RWPE2 (cell line): ENCODE data around the gene NAALADL2.

Experiments
- ATAC-seq: fragments of 200-7000 bp; cut with Tn5 transposase; 3 replicates; pipeline ENCODE4 v1.9.1; 2021; ENCODE audit warnings: low read depth
- DNase-seq: peaks from one replicate; pipeline ENCODE4 v3.0.0-alpha.2; 2020; ENCODE audit warnings: low spot score
- H3K27ac ChIP-seq: fragments of 450-650 bp; 2 replicates; pipeline ENCODE4 v1.5.1; 2017; ENCODE audit warnings: mild to moderate bottlenecking; ENCODE audit not compliant: poor library complexity, severe bottlenecking
- H3K27me3 ChIP-seq: fragments of 250-450 bp; sonication (Bioruptor Pico); 2 replicates; pipeline ENCODE4 v1.5.1; 2021; ENCODE audit warnings: mild to moderate bottlenecking, moderate library complexity; ENCODE audit not compliant: insufficient read depth, poor library complexity, severe bottlenecking
- H3K36me3 ChIP-seq: fragments of 250-450 bp; sonication (Bioruptor Pico); 2 replicates; pipeline ENCODE4 v1.5.1; 2020; ENCODE audit warnings: low read depth, mild to moderate bottlenecking, moderate library complexity
- H3K4me1 ChIP-seq: fragments of 250-450 bp; sonication (Bioruptor Pico); 2 replicates; pipeline ENCODE4 v1.5.1; 2021; ENCODE audit warnings: mild to moderate bottlenecking, moderate library complexity; ENCODE audit not compliant: insufficient read depth, poor library complexity, severe bottlenecking
- H3K4me3 ChIP-seq: fragments of 250-450 bp; sonication (Bioruptor Pico); 2 replicates; pipeline ENCODE4 v1.5.1; 2021; ENCODE audit warnings: mild to moderate bottlenecking, moderate library complexity; ENCODE audit not compliant: severe bottlenecking
- H3K9me3 ChIP-seq: fragments of 250-450 bp; sonication (Bioruptor Pico); 2 replicates; pipeline ENCODE4 v1.5.1; 2021; ENCODE audit warnings: mild to moderate bottlenecking, moderate library complexity; ENCODE audit not compliant: severe bottlenecking
- TF ChIP-seq, protein P1 (sequence below): fragments of 450-650 bp; IDR thresholded peaks from one replicate; pipeline ENCODE4 v1.5.1; 2017; ENCODE audit warnings: mild to moderate bottlenecking, moderate library complexity; ENCODE audit not compliant: poor library complexity, severe bottlenecking

NAALADL2 gene

DNA sequence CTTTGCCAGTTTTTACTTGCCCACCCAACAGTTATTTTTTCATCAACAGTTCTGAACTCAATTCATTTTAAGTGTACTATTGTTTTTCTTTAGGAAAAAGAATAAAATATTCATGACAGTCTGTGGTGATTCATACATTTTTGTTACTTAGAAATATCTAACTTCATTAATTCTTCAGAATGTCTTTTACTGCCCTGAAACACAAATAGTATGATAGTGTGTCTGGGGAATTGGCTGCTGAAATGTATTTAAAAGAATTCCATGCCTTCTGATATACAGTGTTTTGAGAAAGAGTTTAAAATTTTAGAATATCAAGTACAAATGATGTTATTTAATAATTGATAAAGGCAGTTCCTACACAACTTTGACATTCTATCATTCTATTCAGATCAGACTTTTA, 854.1 kb downstream of the NAALADL2 start:
- Histone ChIP-seq H3K27me3 (no peaks in the 10 kb centered on the region), H3K9me3 (no peaks in the 10 kb centered on the region), H3K27ac (no peak overlapping the region), H3K36me3 (no peaks in the 10 kb centered on the region), H3K4me3 (no peak overlapping the region), H3K4me1 (no peaks in the 10 kb centered on the region)
- ATAC-seq, result no peak
- no peak for DNase-seq
- TF ChIP-seq, protein P1, sequence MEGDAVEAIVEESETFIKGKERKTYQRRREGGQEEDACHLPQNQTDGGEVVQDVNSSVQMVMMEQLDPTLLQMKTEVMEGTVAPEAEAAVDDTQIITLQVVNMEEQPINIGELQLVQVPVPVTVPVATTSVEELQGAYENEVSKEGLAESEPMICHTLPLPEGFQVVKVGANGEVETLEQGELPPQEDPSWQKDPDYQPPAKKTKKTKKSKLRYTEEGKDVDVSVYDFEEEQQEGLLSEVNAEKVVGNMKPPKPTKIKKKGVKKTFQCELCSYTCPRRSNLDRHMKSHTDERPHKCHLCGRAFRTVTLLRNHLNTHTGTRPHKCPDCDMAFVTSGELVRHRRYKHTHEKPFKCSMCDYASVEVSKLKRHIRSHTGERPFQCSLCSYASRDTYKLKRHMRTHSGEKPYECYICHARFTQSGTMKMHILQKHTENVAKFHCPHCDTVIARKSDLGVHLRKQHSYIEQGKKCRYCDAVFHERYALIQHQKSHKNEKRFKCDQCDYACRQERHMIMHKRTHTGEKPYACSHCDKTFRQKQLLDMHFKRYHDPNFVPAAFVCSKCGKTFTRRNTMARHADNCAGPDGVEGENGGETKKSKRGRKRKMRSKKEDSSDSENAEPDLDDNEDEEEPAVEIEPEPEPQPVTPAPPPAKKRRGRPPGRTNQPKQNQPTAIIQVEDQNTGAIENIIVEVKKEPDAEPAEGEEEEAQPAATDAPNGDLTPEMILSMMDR, result no peak

DNA sequence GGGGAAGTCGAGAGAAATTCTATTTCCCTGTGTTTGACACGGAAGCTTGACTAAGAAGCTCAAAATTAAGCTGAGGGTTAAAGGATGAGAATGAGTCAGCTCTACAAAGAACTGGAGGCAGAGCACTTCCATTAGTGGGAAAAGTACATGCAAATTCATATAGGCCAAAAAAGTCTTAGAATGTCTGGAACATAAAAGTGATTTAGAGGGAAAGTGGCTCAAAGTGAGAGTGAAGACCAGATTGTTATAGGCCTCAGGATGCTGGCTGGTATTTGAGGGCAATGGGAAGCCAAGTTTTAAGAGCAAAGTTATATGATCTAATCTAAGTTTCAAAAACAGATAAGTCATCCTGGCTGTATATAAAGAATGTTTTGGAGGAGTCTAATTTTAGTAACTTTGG, 857.3 kb downstream of the NAALADL2 start:
- DNase-seq (no peak), ATAC-seq (no peak)
- no peaks in the 10 kb centered on the region for H3K4me1 ChIP-seq
- H3K27me3 ChIP-seq, result no peaks in the 10 kb centered on the region
- no peaks in the 10 kb centered on the region for H3K9me3 ChIP-seq
- TF ChIP-seq, protein P1, result no peak
- H3K36me3 ChIP-seq, result no peaks in the 10 kb centered on the region
- H3K27ac ChIP-seq, result no peak overlapping the region
- H3K4me3 ChIP-seq, result no peak overlapping the region

DNA sequence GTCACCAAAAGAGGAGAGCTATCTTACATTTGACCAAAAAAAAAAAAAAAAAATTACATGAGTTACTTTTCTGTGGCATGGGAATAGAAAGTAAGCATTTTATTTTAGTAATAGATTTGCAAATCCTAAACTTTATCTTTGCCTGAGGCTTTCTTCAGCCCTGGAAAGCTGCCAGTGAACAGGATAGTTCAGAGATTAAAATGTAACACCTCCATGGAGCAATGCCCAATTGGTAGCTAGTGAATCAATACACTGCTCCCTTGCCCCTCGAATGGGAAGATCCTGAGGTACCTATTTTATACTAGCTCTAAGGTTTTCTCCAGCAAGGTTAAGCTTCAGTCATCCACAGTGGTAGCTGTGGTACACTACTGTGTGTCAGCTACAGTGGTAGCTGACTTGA, 867.1 kb downstream of the NAALADL2 start:
- TF ChIP-seq, protein P1, result no peak

DNA sequence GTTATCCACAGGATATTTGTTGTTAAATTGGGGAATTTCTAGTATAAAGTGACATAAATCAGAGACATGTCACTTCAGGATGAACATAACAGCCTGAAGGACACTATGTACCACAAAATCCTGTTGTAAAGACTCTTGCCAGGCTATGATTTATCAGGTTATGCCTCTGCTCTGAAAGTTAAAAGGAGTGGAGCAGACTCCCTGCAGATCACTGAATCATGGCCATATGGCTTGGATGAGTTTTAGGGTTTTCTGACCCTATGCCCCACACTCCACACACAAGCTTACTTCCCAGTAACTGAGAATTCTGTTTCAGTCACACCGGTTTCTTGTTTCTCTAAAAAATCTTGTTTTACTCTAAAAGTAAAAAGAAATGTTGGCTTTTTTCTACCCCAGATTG, 869.4 kb downstream of the NAALADL2 start:
- no peaks in the 10 kb centered on the region for H3K36me3 ChIP-seq
- no peaks in the 10 kb centered on the region for H3K4me1 ChIP-seq
- ATAC-seq (no peak), DNase-seq (no peak)
- TF ChIP-seq, protein P1, result no peak
- H3K27ac ChIP-seq, result no peak overlapping the region
- H3K27me3 ChIP-seq, result no peaks in the 10 kb centered on the region
- no peak overlapping the region for H3K4me3 ChIP-seq
- no peaks in the 10 kb centered on the region for H3K9me3 ChIP-seq

More for the DNA sequence above, 867.1 kb downstream of the NAALADL2 start:
- Histone ChIP-seq H3K27ac (no peak overlapping the region), H3K4me3 (no peak overlapping the region), H3K9me3 (no peaks in the 10 kb centered on the region), H3K4me1 (no peaks in the 10 kb centered on the region), H3K27me3 (no peaks in the 10 kb centered on the region), H3K36me3 (no peaks in the 10 kb centered on the region)
- ATAC-seq, result no peak
- no peak for DNase-seq

DNA sequence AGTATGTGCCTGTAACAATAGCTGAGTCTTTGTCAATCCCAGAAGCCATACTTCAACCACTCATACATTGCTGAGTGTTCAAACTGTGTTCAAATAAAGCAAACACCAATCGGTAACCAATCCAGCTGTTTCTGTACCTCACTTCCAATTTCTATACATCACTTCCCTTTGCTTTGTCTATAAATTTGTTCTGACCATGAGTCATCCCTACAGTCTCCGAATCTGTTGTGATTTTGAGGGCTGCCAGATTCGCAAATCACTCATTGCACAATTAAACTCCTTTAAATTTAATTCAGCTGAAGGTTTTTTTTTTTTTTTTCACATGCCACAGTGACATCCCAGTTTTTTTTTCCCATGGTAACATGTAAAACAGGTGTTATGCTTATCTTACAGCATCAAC, 870.3 kb downstream of the NAALADL2 start:
- TF ChIP-seq, protein P1, result no peak
- no peak overlapping the region for H3K27ac ChIP-seq
- ATAC-seq, result no peak
- no peaks in the 10 kb centered on the region for H3K27me3 ChIP-seq
- no peak for DNase-seq
- H3K9me3 ChIP-seq, result no peaks in the 10 kb centered on the region
- H3K36me3 ChIP-seq, result no peaks in the 10 kb centered on the region
- no peak overlapping the region for H3K4me3 ChIP-seq
- no peaks in the 10 kb centered on the region for H3K4me1 ChIP-seq
